Smooth muscle cell (in vitro differentiated cells): ENCODE measurements around the gene REM2. TPM values are rescaled to one million over a fixed set of nuclear protein-coding genes. Genes with fewer than 3 reads are reported as not detected.
"Not testable (repeated sequence)": the region's sequence is repeated elsewhere in the genome, so short reads cannot be mapped to it uniquely, and the experiment has no call there.

ENCODE experiments used
- DNase-seq: peaks from one replicate; lab custom pipeline; 2025; ENCODE audit not compliant: unreplicated experiment; lab: John Stamatoyannopoulos, UW
- H2AFZ ChIP-seq: fragments of 200-600 bp; sonication (generic); 2 replicates; pipeline ENCODE4 v1.6.0; 2016; ENCODE audit warnings: antibody characterized with exemption, low read depth, mild to moderate bottlenecking
- H3F3A ChIP-seq: fragments of 200-600 bp; sonication (generic); 2 replicates; pipeline ENCODE4 v1.6.0; 2017; ENCODE audit warnings: antibody characterized with exemption, low read depth
- H3K27ac ChIP-seq: fragments of 200-600 bp; sonication (generic); 2 replicates; pipeline ENCODE4 v1.5.1; 2016; ENCODE audit warnings: low read depth, mild to moderate bottlenecking
- H3K27me3 ChIP-seq: fragments of 200-600 bp; sonication (generic); 2 replicates; pipeline ENCODE4 v1.6.1; 2016; ENCODE audit warnings: low read depth, mild to moderate bottlenecking
- H3K36me3 ChIP-seq: fragments of 200-600 bp; sonication (generic); 2 replicates; pipeline ENCODE4 v1.5.1; 2016; ENCODE audit warnings: low read depth
- H3K4me1 ChIP-seq: fragments of 200-600 bp; sonication (generic); 2 replicates; pipeline ENCODE4 v1.5.1; 2016; ENCODE audit warnings: low read depth
- H3K4me2 ChIP-seq: fragments of 200-600 bp; sonication (generic); 2 replicates; pipeline ENCODE4 v1.6.0; 2016; ENCODE audit warnings: mild to moderate bottlenecking
- H3K4me3 ChIP-seq: fragments of 200-600 bp; sonication (generic); 2 replicates; pipeline ENCODE4 v1.5.1; 2016; ENCODE audit warnings: mild to moderate bottlenecking
- H3K79me2 ChIP-seq: fragments of 200-600 bp; sonication (generic); 2 replicates; pipeline ENCODE4 v1.6.0; 2016; ENCODE audit warnings: low read depth, mild to moderate bottlenecking
- H3K9ac ChIP-seq: fragments of 200-600 bp; sonication (generic); 2 replicates; pipeline ENCODE4 v1.6.0; 2016; ENCODE audit warnings: low read depth
- H3K9me3 ChIP-seq: fragments of 200-600 bp; sonication (generic); replicated peaks from 2 replicates; pipeline ENCODE4 v1.5.1; 2016; ENCODE audit warnings: low read depth
- H4K20me1 ChIP-seq: fragments of 200-600 bp; sonication (generic); 2 replicates; pipeline ENCODE4 v1.6.0; 2016; ENCODE audit warnings: low read depth
- WGBS: methylation state at CpG from one replicate; pipeline ENCODE4 v1.1.7; 2016; ENCODE audit warnings: low lambda C conversion rate; 5-methylcytosine and 5-hydroxymethylcytosine counted together
- polyA plus RNA-seq: library from polyadenylated mRNA; unstranded; fragments of >200 nt; fragmentation: Nextera tagmentation; extraction: Ambion mirVana; gene quantifications from 2 replicates; pipeline ENCODE4 v1.2.1, GENCODE V29; 2016
- total RNA-seq: library from RNA; depleted of rRNA; stranded (reverse); fragments of >200 nt; gene quantifications from 2 replicates; pipeline ENCODE4 v1.2.3, GENCODE V29; 2014
- TF ChIP-seq, protein P1 (sequence below): fragments of 200-600 bp; sonication (generic); IDR thresholded peaks from 2 replicates; pipeline ENCODE4 v1.5.1; 2017; ENCODE audit warnings: borderline replicate concordance, mild to moderate bottlenecking, antibody characterized with exemption; ENCODE audit not compliant: insufficient read depth, poor library complexity, severe bottlenecking

REM2 gene
- total and polyA plus RNA-seq, 2 experiments from 2014 or later, result 1.6 to 2.6 TPM

DNA sequence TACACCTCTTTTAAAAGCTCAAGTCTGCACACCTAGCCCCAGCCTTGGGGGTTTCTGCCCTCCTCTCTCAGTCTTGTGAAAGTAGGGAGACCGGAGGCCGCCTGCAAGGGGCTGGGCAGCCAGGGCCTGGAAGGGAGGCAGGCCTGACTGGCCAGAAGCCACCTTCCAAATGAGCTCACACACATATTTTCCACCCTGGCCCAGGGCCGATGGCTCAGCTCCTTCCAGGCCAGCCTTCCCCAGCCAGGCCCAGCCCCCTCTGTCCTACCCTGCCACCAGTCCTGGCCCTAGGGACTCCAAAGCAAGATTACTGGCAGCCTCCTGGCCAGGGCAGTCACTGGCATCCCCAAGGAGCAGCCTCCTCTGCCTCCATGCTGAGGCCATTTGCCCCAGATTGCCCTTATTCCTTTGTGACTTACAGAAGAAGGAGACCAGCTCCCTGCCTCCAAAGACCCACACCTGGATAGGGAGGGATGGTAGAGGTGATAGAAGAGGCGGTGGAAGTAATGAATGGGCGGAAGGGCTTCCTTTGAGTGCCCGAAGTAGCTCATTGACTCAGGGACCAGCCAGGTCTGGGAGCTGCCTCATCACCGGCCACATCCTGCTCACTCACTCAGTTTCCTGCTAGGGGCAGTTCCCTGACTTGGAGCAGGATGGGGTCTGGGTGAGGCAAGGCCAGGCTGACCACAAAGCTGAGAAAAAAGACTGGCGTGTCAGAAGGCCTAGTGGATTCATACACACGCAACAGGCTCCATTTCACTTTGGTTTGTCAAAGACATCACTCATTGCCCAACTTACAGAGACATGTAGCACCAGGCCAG is 31.9 kb upstream of the REM2 start:
- Histone ChIP-seq H3K36me3 (no peaks in the 10 kb centered on the region), H4K20me1 (peaks cover 6% of the 10 kb centered on the region), H3K4me1 (peaks cover 28% of the 10 kb centered on the region), H2AFZ (no peak overlapping the region), H3K9ac (peak overlapping the region; percentile 96), H3K27ac (peak overlapping the region; percentile 100), H3K4me3 (no peak overlapping the region), H3K9me3 (no peaks in the 10 kb centered on the region), H3K79me2 (no peaks in the 10 kb centered on the region), H3K4me2 (peak overlapping the region; percentile 68), H3F3A (peaks cover 40% of the 10 kb centered on the region), H3K27me3 (no peaks in the 10 kb centered on the region)
- TF ChIP-seq, protein P1, sequence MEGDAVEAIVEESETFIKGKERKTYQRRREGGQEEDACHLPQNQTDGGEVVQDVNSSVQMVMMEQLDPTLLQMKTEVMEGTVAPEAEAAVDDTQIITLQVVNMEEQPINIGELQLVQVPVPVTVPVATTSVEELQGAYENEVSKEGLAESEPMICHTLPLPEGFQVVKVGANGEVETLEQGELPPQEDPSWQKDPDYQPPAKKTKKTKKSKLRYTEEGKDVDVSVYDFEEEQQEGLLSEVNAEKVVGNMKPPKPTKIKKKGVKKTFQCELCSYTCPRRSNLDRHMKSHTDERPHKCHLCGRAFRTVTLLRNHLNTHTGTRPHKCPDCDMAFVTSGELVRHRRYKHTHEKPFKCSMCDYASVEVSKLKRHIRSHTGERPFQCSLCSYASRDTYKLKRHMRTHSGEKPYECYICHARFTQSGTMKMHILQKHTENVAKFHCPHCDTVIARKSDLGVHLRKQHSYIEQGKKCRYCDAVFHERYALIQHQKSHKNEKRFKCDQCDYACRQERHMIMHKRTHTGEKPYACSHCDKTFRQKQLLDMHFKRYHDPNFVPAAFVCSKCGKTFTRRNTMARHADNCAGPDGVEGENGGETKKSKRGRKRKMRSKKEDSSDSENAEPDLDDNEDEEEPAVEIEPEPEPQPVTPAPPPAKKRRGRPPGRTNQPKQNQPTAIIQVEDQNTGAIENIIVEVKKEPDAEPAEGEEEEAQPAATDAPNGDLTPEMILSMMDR, result no peak
- 35% methylated on average over 9 of the region's 9 CpGs for WGBS
- DNase-seq, result peak; percentile 39

DNA sequence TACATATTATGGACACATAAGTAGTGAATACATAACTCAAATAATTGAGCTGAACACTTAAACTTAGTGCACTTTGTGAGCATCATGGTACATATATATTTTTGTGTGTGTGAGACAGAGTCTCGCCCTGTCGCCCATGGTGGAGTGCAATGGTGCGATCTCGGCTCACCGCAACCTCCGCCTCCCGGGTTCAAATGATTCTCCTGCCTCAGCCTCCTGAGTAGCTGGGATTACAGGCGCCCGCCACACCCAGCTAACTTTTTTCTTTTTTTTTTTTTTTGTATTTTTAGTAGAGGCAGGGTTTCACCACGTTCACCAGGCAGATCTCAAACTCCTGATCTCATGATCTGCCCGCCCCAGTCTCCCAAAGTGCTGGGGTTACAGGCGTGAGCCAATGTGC is 30.8 kb upstream of the REM2 start:
- H4K20me1 ChIP-seq, H2AFZ ChIP-seq, H3K9me3 ChIP-seq, DNase-seq, H3K79me2 ChIP-seq, H3K4me2 ChIP-seq, H3K4me3 ChIP-seq, H3K27me3 ChIP-seq, H3K36me3 ChIP-seq: not testable (repeated sequence)
- 86% methylated on average over 12 of the region's 12 CpGs for WGBS
- peak overlapping the region; percentile 100 for H3K27ac ChIP-seq
- H3F3A ChIP-seq, result peaks cover 34% of the 10 kb centered on the region
- H3K9ac ChIP-seq, result peak overlapping the region; percentile 70
- H3K4me1 ChIP-seq, result peaks cover 28% of the 10 kb centered on the region

DNA sequence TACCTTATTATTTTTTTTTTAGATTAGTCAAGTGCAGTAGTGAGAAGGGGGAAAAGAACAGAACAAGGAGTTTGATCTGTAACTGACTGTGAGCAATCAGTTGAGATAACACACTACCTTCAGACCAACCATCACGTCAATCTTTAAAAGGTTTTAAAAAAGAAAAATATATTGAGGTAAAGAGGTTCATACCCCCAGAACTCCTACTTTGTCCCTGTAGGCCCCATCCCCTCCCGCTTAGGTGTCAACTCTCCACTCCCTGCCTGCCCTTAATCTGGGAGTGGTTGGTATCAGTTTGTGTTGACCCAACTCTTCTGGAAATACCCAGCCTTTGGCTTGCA is 30.5 kb upstream of the REM2 start:
- no peaks in the 10 kb centered on the region for H3K9me3 ChIP-seq
- H4K20me1 ChIP-seq, result no peaks in the 10 kb centered on the region
- H3K4me1 ChIP-seq, result peaks cover 27% of the 10 kb centered on the region
- H3K9ac ChIP-seq, result no peak overlapping the region
- 93% methylated on average over 2 of the region's 2 CpGs for WGBS
- no peaks in the 10 kb centered on the region for H3K79me2 ChIP-seq
- no peak for DNase-seq
- no peaks in the 10 kb centered on the region for H3K27me3 ChIP-seq
- TF ChIP-seq, protein P1, result no peak
- peaks cover 33% of the 10 kb centered on the region for H3F3A ChIP-seq
- H3K4me2 ChIP-seq, result peak overlapping the region; percentile 92
- H3K27ac ChIP-seq, result peak overlapping the region; percentile 100
- H2AFZ ChIP-seq, result peak overlapping the region; percentile 77
- peak overlapping the region; percentile 63 for H3K4me3 ChIP-seq
- no peaks in the 10 kb centered on the region for H3K36me3 ChIP-seq

DNA sequence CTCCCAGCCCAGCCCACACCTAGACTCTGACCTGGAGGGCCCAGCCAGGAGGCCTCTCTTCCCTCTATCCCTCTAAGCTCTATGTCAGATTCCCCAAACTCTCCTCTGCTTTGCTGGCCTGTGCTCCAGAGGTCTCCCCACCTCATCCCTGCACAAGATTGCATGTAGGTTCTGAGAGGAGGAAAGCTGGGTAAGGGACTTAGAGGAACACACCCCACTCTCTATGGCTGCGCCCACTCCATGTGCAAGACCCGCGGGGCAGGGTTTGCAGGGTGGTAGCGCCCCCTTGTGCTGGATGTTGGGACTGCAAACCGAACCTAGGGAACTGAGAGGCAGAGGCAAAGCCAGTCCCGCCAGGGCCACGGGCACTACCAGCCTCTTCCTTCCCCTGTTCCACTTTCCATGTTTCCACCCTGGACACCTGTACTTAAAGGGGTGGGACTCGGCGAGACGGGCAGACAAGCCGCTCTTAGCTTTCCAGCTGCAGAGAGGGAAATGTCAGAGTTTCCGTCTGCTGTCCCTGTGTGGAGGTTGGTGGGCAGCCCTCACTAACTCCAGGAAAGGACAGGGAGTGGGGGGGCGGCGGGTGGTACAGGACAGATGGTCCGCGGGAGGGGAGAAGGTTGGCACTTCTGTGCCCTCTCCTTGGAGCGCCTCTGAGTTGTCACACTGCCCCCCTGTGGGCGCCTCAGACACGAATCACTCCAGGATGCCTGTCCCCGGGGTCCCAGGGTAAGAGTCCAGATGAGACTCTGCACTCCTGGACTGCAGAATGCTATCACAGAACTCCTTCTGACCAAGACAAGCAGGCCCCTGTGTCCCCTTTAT is 29.9 kb upstream of the REM2 start:
- TF ChIP-seq, protein P1, result peak; percentile 91
- Histone ChIP-seq H3K9me3 (no peaks in the 10 kb centered on the region), H3K27ac (peak overlapping the region; percentile 100), H3K9ac (peak overlapping the region; percentile 68), H3K36me3 (no peaks in the 10 kb centered on the region), H3K27me3 (no peaks in the 10 kb centered on the region), H3K79me2 (no peaks in the 10 kb centered on the region), H3K4me3 (peak overlapping the region; percentile 63), H4K20me1 (no peaks in the 10 kb centered on the region), H2AFZ (peak overlapping the region; percentile 77), H3K4me2 (peak overlapping the region; percentile 92), H3K4me1 (peaks cover 21% of the 10 kb centered on the region), H3F3A (peaks cover 27% of the 10 kb centered on the region)
- peak; percentile 84 for DNase-seq
- WGBS, result 5% methylated on average over 19 of the region's 20 CpGs

DNA sequence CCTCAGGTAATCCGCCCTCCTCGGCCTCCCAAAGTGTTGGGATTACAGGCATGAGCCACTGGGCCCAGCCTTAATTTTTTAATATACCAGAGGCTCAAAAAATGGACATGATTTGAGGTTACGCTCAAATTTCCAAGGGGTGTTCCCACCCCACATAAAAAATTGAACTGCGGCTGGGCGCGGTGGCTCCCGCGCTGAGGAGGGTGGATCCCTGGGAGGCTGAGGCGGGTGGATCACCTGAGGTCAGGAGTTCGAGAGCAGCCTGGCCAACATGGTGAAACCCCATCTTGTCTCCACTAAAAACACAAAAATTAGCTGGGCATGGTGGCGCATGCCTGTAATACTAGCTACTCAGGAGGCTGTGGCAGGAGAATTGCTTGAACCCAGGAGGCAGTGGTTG is 28.7 kb upstream of the REM2 start:
- H3K27ac ChIP-seq, H3K36me3 ChIP-seq, H3K79me2 ChIP-seq, DNase-seq, H3K4me1 ChIP-seq, H3K27me3 ChIP-seq, H3K4me3 ChIP-seq, H4K20me1 ChIP-seq, H3K4me2 ChIP-seq, H3K9ac ChIP-seq, H2AFZ ChIP-seq, H3K9me3 ChIP-seq: not testable (repeated sequence)
- H3F3A ChIP-seq, result peaks cover 17% of the 10 kb centered on the region
- WGBS, result 96% methylated on average over 11 of the region's 11 CpGs
